Chondrocyte (in vitro differentiated cells): ENCODE results near the gene GPR141. TPM values are rescaled to one million over a fixed set of nuclear protein-coding genes. Genes with fewer than 3 reads are reported as not detected.

Experiments used
- DNase-seq: peaks from one replicate; pipeline ENCODE4 v3.0.0; 2021; ENCODE audit warnings: mixed read lengths, low spot score
- H3K27ac Mint-ChIP-seq: one replicate; pipeline ENCODE4 v1.8.0; 2021; ENCODE audit warnings: mild to moderate bottlenecking, moderate library complexity, mixed read lengths; ENCODE audit not compliant: unreplicated experiment
- H3K27me3 Mint-ChIP-seq: 2 replicates; pipeline ENCODE4 v1.8.0; 2021; ENCODE audit warnings: low read depth, mixed read lengths
- H3K36me3 Mint-ChIP-seq: 2 replicates; pipeline ENCODE4 v1.8.0; 2021; ENCODE audit warnings: low read depth, mixed read lengths
- H3K4me1 Mint-ChIP-seq: 2 replicates; pipeline ENCODE4 v1.8.0; 2021; ENCODE audit warnings: low read depth, mild to moderate bottlenecking, mixed read lengths
- H3K4me3 Mint-ChIP-seq: one replicate; pipeline ENCODE4 v1.8.0; 2021; ENCODE audit warnings: mild to moderate bottlenecking, moderate library complexity, mixed read lengths; ENCODE audit not compliant: unreplicated experiment
- H3K9me3 Mint-ChIP-seq: 2 replicates; pipeline ENCODE4 v1.8.0; 2021; ENCODE audit warnings: low read depth, mixed read lengths
- CTCF ChIP-seq: fragments of 200-600 bp; sonication (generic); IDR thresholded peaks from 2 replicates; pipeline ENCODE4 v1.5.0; 2021; ENCODE audit warnings: antibody characterized with exemption, mild to moderate bottlenecking, moderate library complexity
- total RNA-seq: library from RNA; stranded (reverse); gene quantifications from 3 replicates; pipeline ENCODE4 v1.2.1, GENCODE V29; 2021

The GPR141 gene
- total RNA-seq, 1 donor from 2014 or later: not detected

- Mint-ChIP-seq H3K36me3 (no peaks in the 10 kb centered on the region), H3K27ac (no peak overlapping the region), H3K4me3 (no peak overlapping the region), H3K4me1 (no peaks in the 10 kb centered on the region), H3K27me3 (no peaks in the 10 kb centered on the region), H3K9me3 (no peaks in the 10 kb centered on the region)
- DNase-seq: no peak
- TF ChIP-seq CTCF: no peak
Observed at GRCh38 chr7:37741776-37742175, 58.2 kb downstream of the GPR141 start.

- Mint-ChIP-seq H3K4me1 (no peaks in the 10 kb centered on the region), H3K9me3 (no peaks in the 10 kb centered on the region), H3K27ac (no peak overlapping the region), H3K4me3 (no peak overlapping the region), H3K36me3 (no peaks in the 10 kb centered on the region), H3K27me3 (peaks cover 9% of the 10 kb centered on the region)
- TF ChIP-seq CTCF: no peak
- DNase-seq: no peak
Observed at GRCh38 chr7:37751096-37751495, 67.5 kb downstream of the GPR141 start.

- no peaks in the 10 kb centered on the region for H3K4me1 Mint-ChIP-seq
- no peak overlapping the region for H3K27ac Mint-ChIP-seq
- H3K4me3 Mint-ChIP-seq: no peak overlapping the region
- no peak for DNase-seq
- H3K9me3 Mint-ChIP-seq: no peaks in the 10 kb centered on the region
- no peaks in the 10 kb centered on the region for H3K36me3 Mint-ChIP-seq
- TF ChIP-seq CTCF: no peak
- H3K27me3 Mint-ChIP-seq: peaks cover 6% of the 10 kb centered on the region
Observed at GRCh38 chr7:37753398-37754050, 70.0 kb downstream of the GPR141 start.

GRCh38 chr7:37756797-37757551 lies 73.4 kb downstream of the GPR141 start:
- Mint-ChIP-seq H3K27ac (no peak overlapping the region), H3K9me3 (no peaks in the 10 kb centered on the region), H3K4me3 (no peak overlapping the region), H3K4me1 (no peaks in the 10 kb centered on the region), H3K36me3 (no peaks in the 10 kb centered on the region), H3K27me3 (no peaks in the 10 kb centered on the region)
- TF ChIP-seq CTCF: no peak
- no peak for DNase-seq

- no peaks in the 10 kb centered on the region for H3K27me3 Mint-ChIP-seq
- no peaks in the 10 kb centered on the region for H3K4me1 Mint-ChIP-seq
- H3K36me3 Mint-ChIP-seq: no peaks in the 10 kb centered on the region
- no peak overlapping the region for H3K4me3 Mint-ChIP-seq
- H3K27ac Mint-ChIP-seq: no peak overlapping the region
- no peak for TF ChIP-seq CTCF
- H3K9me3 Mint-ChIP-seq: no peaks in the 10 kb centered on the region
- no peak for DNase-seq
Observed at GRCh38 chr7:37757563-37757962, 74.0 kb downstream of the GPR141 start.
